ENCODE measurements around the gene PLK3. TPM values are rescaled to one million over a fixed set of nuclear protein-coding genes. Genes with fewer than 3 reads are reported as not detected.
A peak's percentile ranks its signal among the peaks of the same experiment; 100 is the strongest.

The PLK3 gene
- total and polyA plus RNA-seq, 9 of the 15 experiments (the other 6 are each of a cell fraction or from before 2014, with no cell fraction given), result 0.52 to 22.7 (median 11.0) TPM

- TF ChIP-seq ZBTB33 (CRISPR knock-in tag; IDR thresholded peaks at IDR 0.05) (0 out of 2 replicates have a peak, but pooled peaks have one; percentile 11), ZBTB26 (CRISPR knock-in tag; IDR thresholded peaks at IDR 0.05) (no peak), PATZ1 (CRISPR knock-in tag; IDR thresholded peaks at IDR 0.05; ENCODE audit: borderline replicate concordance) (no peak), ELF1 (tag; IDR thresholded peaks at IDR 0.05) (no peak), DLX4 (CRISPR knock-in tag; IDR thresholded peaks at IDR 0.05) (no peak), ZC3H4 (CRISPR knock-in tag; IDR thresholded peaks at IDR 0.05; ENCODE audit: borderline replicate concordance) (no peak), ZHX1 (conservative IDR thresholded peaks at IDR 0.05; ENCODE audit: low read length) (0 out of 2 replicates have a peak, but pooled peaks have one; percentile 14), L3MBTL2 (IDR thresholded peaks at IDR 0.05) (no peak), PCBP2 (IDR thresholded peaks at IDR 0.05; ENCODE audit: low read depth, low read length, poor library complexity, severe bottlenecking) (no peak), ZNF3 (CRISPR knock-in tag; IDR thresholded peaks at IDR 0.05) (no peak), U2AF1 (optimal IDR thresholded peaks at IDR 0.05; ENCODE audit: low read depth, low read length) (no peak), DIDO1 (tag; IDR thresholded peaks at IDR 0.05; ENCODE audit: low read depth) (no peak), NCOA2 (IDR thresholded peaks at IDR 0.05; ENCODE audit: partially characterized antibody in 2 of 2) (no peak), ZNF146 (CRISPR knock-in tag; IDR thresholded peaks at IDR 0.05; ENCODE audit: unreplicated experiment) (no peak), E2F3 (CRISPR knock-in tag; IDR thresholded peaks at IDR 0.05) (no peak), TARDBP (IDR thresholded peaks at IDR 0.05) (no peak)
Observed at GRCh38 chr1:44808938-44809917, 9.1 kb downstream of the PLK3 start (continued).
